OCI-LY1 (cell line): ENCODE measurements around the gene P3H4.

Experiments used
- H2AFZ ChIP-seq: fragments of 200-600 bp; sonication (generic), shearing (Covaris generic); 2 replicates; pipeline ENCODE4 v1.6.0; 2014; ENCODE audit warnings: antibody characterized with exemption, mild to moderate bottlenecking, low read length
- H3F3A ChIP-seq: fragments of 200-600 bp; sonication (generic), shearing (Covaris generic); 2 replicates; pipeline ENCODE4 v1.6.0; 2014; ENCODE audit warnings: mild to moderate bottlenecking, antibody characterized with exemption, low read length, moderate library complexity; ENCODE audit not compliant: insufficient read depth
- H3K27ac ChIP-seq: fragments of 200-600 bp; sonication (generic); 2 replicates; pipeline ENCODE4 v1.5.1; 2014; ENCODE audit warnings: low read length, mixed run types, mild to moderate bottlenecking, low read depth; ENCODE audit not compliant: poor library complexity, severe bottlenecking
- H3K27me3 ChIP-seq: fragments of 200-600 bp; sonication (generic); 2 replicates; pipeline ENCODE4 v1.6.0; 2014; ENCODE audit warnings: antibody characterized with exemption, mild to moderate bottlenecking, low read length, moderate library complexity; ENCODE audit not compliant: insufficient read depth
- H3K36me3 ChIP-seq: fragments of 200-600 bp; sonication (generic); 2 replicates; pipeline ENCODE4 v1.6.1; 2014; ENCODE audit warnings: mild to moderate bottlenecking, antibody characterized with exemption, low read length, moderate library complexity, mixed read lengths; ENCODE audit not compliant: insufficient read depth
- H3K4me1 ChIP-seq: fragments of 200-600 bp; sonication (generic); 2 replicates; pipeline ENCODE4 v1.5.1; 2014; ENCODE audit warnings: mild to moderate bottlenecking, low read length, moderate library complexity; ENCODE audit not compliant: insufficient read depth, severe bottlenecking
- H3K4me2 ChIP-seq: fragments of 200-600 bp; sonication (generic), shearing (Covaris generic); 2 replicates; pipeline ENCODE4 v1.6.1; 2014; ENCODE audit warnings: low read length
- H3K4me3 ChIP-seq: fragments of 200-600 bp; sonication (generic); 2 replicates; pipeline ENCODE4 v1.5.1; 2014; ENCODE audit warnings: low read length, low read depth, mild to moderate bottlenecking, mixed read lengths; ENCODE audit not compliant: poor library complexity, severe bottlenecking
- H3K79me2 ChIP-seq: fragments of 200-600 bp; shearing (Covaris generic); 2 replicates; pipeline ENCODE4 v1.6.1; 2016; ENCODE audit warnings: mixed run types, low read length, mixed read lengths; ENCODE audit not compliant: insufficient read depth
- H3K9ac ChIP-seq: fragments of 200-600 bp; sonication (generic), shearing (Covaris generic); 2 replicates; pipeline ENCODE4 v1.6.1; 2014; ENCODE audit warnings: mild to moderate bottlenecking, low read length, mixed read lengths
- H3K9me2 ChIP-seq: fragments of 200-600 bp; sonication (generic), shearing (Covaris generic); 2 replicates; pipeline ENCODE4 v1.6.1; 2014; ENCODE audit warnings: low read depth, mild to moderate bottlenecking, low read length, mixed read lengths
- H3K9me3 ChIP-seq: fragments of 200-600 bp; shearing (Covaris generic); 2 replicates; pipeline ENCODE4 v1.6.1; 2014; ENCODE audit warnings: low read length, mixed read lengths
- H4K20me1 ChIP-seq: fragments of 200-600 bp; sonication (generic), shearing (Covaris generic); 2 replicates; pipeline ENCODE4 v1.6.0; 2016; ENCODE audit warnings: mild to moderate bottlenecking, low read length; ENCODE audit not compliant: insufficient read depth
- EZH2 ChIP-seq: fragments of 200-600 bp; sonication (generic), shearing (Covaris generic); IDR thresholded peaks from 2 replicates; pipeline ENCODE4 v1.8.0; 2017; ENCODE audit warnings: borderline replicate concordance, mixed run types, mild to moderate bottlenecking, antibody characterized with exemption, low read length, moderate library complexity, mixed read lengths
- TF ChIP-seq, protein P1 (sequence below): fragments of 200-600 bp; sonication (generic), shearing (Covaris generic); IDR thresholded peaks from 2 replicates; pipeline ENCODE4 v1.5.1; 2017; ENCODE audit warnings: mild to moderate bottlenecking, antibody characterized with exemption, low read length, moderate library complexity, mixed read lengths

Gene P3H4

DNA sequence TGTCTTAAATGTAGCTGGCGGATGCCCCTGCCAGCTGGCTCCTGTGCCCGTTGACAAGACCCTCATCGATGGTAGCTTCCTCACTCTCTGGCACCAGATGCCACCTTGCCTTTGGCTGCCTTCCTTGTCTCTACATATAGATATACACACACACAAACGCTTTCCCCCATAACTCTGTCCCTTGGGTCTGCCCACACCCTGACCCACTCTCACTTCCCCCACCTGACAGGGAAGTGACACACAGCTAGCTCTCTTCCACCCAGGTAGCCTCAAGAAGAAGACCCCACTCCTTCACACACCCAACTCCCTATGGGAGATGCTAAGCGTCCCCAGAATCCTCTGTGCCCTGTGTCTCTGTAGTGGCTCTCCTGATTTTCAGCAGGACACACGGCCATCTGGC, 50.9 kb downstream of the P3H4 start:
- Histone ChIP-seq H4K20me1 (no peaks in the 10 kb centered on the region), H3K9ac (no peak overlapping the region), H3K4me2 (no peak overlapping the region), H3K9me2 (no peaks in the 10 kb centered on the region), H3F3A (no peaks in the 10 kb centered on the region), H2AFZ (no peak overlapping the region), H3K27ac (no peak overlapping the region), H3K36me3 (peaks cover 25% of the 10 kb centered on the region), H3K4me3 (no peak overlapping the region), H3K4me1 (no peaks in the 10 kb centered on the region), H3K79me2 (no peaks in the 10 kb centered on the region), H3K9me3 (no peaks in the 10 kb centered on the region), H3K27me3 (no peaks in the 10 kb centered on the region)
- TF ChIP-seq, protein P1, sequence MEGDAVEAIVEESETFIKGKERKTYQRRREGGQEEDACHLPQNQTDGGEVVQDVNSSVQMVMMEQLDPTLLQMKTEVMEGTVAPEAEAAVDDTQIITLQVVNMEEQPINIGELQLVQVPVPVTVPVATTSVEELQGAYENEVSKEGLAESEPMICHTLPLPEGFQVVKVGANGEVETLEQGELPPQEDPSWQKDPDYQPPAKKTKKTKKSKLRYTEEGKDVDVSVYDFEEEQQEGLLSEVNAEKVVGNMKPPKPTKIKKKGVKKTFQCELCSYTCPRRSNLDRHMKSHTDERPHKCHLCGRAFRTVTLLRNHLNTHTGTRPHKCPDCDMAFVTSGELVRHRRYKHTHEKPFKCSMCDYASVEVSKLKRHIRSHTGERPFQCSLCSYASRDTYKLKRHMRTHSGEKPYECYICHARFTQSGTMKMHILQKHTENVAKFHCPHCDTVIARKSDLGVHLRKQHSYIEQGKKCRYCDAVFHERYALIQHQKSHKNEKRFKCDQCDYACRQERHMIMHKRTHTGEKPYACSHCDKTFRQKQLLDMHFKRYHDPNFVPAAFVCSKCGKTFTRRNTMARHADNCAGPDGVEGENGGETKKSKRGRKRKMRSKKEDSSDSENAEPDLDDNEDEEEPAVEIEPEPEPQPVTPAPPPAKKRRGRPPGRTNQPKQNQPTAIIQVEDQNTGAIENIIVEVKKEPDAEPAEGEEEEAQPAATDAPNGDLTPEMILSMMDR: no peak
- no peak for TF ChIP-seq EZH2

DNA sequence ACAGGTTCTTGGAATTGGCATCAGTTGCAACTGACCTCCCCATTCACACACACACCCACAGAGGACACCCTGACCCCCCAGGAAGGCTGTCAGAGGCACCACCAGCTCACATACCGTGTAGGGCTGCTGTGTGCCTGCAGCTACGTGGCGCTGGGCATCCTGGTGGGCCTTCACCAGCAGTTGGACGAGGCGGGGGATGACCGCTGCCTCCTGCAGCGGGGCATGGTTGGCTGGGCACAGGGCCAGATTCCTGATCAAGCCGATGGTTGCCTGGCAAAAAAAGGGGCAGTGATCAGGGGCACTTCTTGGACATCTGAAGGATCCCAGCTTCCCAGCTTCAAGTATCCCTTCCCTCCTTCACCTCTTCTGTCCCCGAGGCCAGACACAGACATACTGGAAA, 53.1 kb downstream of the P3H4 start:
- no peaks in the 10 kb centered on the region for H3F3A ChIP-seq
- no peak overlapping the region for H3K4me2 ChIP-seq
- H3K9me2 ChIP-seq: no peaks in the 10 kb centered on the region
- H3K4me3 ChIP-seq: no peak overlapping the region
- H2AFZ ChIP-seq: no peak overlapping the region
- no peak for TF ChIP-seq EZH2
- TF ChIP-seq, protein P1: no peak
- no peak overlapping the region for H3K9ac ChIP-seq
- H3K79me2 ChIP-seq: no peaks in the 10 kb centered on the region
- 0 out of 2 replicates have a peak, but pooled peaks cover 2% of the 10 kb centered on the region for H3K27me3 ChIP-seq
- H3K4me1 ChIP-seq: no peaks in the 10 kb centered on the region
- H3K36me3 ChIP-seq: peaks cover 25% of the 10 kb centered on the region
- H4K20me1 ChIP-seq: no peaks in the 10 kb centered on the region
- H3K27ac ChIP-seq: no peak overlapping the region
- H3K9me3 ChIP-seq: no peaks in the 10 kb centered on the region

DNA sequence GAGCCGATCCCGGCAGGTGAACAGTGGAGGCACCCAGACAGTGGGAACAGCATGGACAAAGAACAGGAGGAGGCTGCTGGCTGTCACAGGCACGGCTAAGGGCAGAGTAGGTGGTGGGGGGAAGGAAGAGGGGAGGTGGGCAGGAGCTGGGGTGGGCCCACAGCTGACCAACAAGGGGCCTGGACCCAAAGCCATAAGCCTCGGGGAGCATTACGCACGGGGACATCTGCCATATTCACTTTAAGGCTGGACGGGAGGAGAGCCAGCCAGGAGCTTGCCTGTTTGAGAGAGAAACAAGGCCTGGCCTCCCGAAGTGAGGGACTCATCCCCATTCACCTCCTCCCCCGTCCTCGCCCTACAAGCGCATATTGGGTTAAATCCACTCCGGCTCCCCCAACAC, 57.7 kb downstream of the P3H4 start:
- Histone ChIP-seq H3K9ac (no peak overlapping the region), H3K79me2 (no peaks in the 10 kb centered on the region), H3K4me2 (no peak overlapping the region), H3K27ac (no peak overlapping the region), H3K36me3 (peaks cover 12% of the 10 kb centered on the region; the same call in 1 of the 2 replicates), H4K20me1 (no peaks in the 10 kb centered on the region), H3K4me3 (no peak overlapping the region), H3K27me3 (0 out of 2 replicates have a peak, but pooled peaks cover 3% of the 10 kb centered on the region), H3K9me3 (no peaks in the 10 kb centered on the region), H3K9me2 (no peaks in the 10 kb centered on the region), H2AFZ (no peak overlapping the region), H3K4me1 (no peaks in the 10 kb centered on the region), H3F3A (no peaks in the 10 kb centered on the region)
- TF ChIP-seq, protein P1: no peak
- TF ChIP-seq EZH2: no peak
